K562 (cell line): Measurements from ENCODE around the gene PDLIM5. TPM values are rescaled to one million over a fixed set of nuclear protein-coding genes. Genes with fewer than 3 reads are reported as not detected.
A peak's percentile ranks its signal among the peaks of the same experiment; 100 is the strongest.

ENCODE experiments used
- ATAC-seq: fragments of 200-7000 bp; cut with Tn5 transposase; 3 replicates; pipeline ENCODE4 v1.9.1; 2020; ENCODE audit warnings: moderate library complexity
- BruUV-seq: library from RNA; stranded (reverse); fragments of 400-500 nt; replicated peaks from 2 replicates; lab custom pipeline; 2021; lab: Mats Ljungman, UMichigan
- CTCF ChIA-PET: fragments of 300-600 bp; formaldehyde crosslinking; extraction: SDS; loops from one replicate; lab custom pipeline; 2021; ENCODE audit warnings: low intra/inter-chr PET ratio; lab: Yijun Ruan, JAX
- POLR2A ChIA-PET: fragments of 300-600, 350-650 bp; sonication (Branson Sonifier 250); formaldehyde crosslinking; extraction: SDS; loops from one replicate; lab custom pipeline; 2021; ENCODE audit warnings: antibody characterized with exemption, inconsistent platforms; lab: Yijun Ruan, JAX
- DNase-seq, 4 experiments: peaks; one replicate each; pipeline versions ENCODE4 v3.0.0 to v3.0.0-alpha.2; 2011 to 2018; ENCODE audit warnings: low spot score in 3 of 4, mixed read lengths in 3 of 4; ENCODE audit errors: extremely low read depth in 1 of 4
- FAIRE-seq: peaks from 2 replicates; lab custom pipeline; 2011; peaks lifted over from hg19 to GRCh38; lab: Jason Lieb, UNC
- H2AFZ ChIP-seq: 2 replicates; pipeline ENCODE4 v1.6.0; 2011; ENCODE audit warnings: low read depth, low read length, control low read depth, inconsistent platforms
- H3K27ac ChIP-seq: fragments of 200-600 bp; 3 replicates; pipeline ENCODE4 v1.8.0; 2011; ENCODE audit warnings: low read depth, mild to moderate bottlenecking, control low read depth, inconsistent platforms, low read length, moderate library complexity, mixed read lengths; ENCODE audit errors: extremely low read depth
- H3K27me3 ChIP-seq, 2 experiments: fragments of 300-600 bp in 1 of 2; 2 replicates in 1 of 2; 3 replicates in 1 of 2; pipeline versions ENCODE4 v1.6.0 to v1.8.0; 2011; ENCODE audit warnings: inconsistent platforms in 2 of 2, low read length in 2 of 2, mild to moderate bottlenecking in 1 of 2, mixed read lengths in 1 of 2, moderate library complexity in 1 of 2; ENCODE audit not compliant: control insufficient read depth in 2 of 2, insufficient read depth in 2 of 2
- H3K36me3 ChIP-seq: fragments of 300-600 bp; 3 replicates; pipeline ENCODE4 v1.8.0; 2011; ENCODE audit warnings: mild to moderate bottlenecking, low read length, inconsistent platforms; ENCODE audit not compliant: control insufficient read depth, insufficient read depth
- H3K4me1 ChIP-seq, 2 experiments: fragments of 200-600 bp in 1 of 2; replicated peaks in 1 of 2; 2 replicates in 1 of 2; 3 replicates in 1 of 2; pipeline versions ENCODE4 v1.5.1 to v1.8.0; 2011; ENCODE audit warnings: inconsistent platforms in 2 of 2, low read length in 2 of 2, mild to moderate bottlenecking in 1 of 2, mixed read lengths in 1 of 2, moderate library complexity in 1 of 2; ENCODE audit not compliant: control insufficient read depth in 2 of 2, insufficient read depth in 2 of 2
- H3K4me2 ChIP-seq: 2 replicates; pipeline ENCODE4 v1.6.1; 2011; ENCODE audit warnings: low read length, control low read depth, inconsistent platforms, mixed read lengths; ENCODE audit not compliant: insufficient read depth
- H3K4me3 ChIP-seq: fragments of 200-600 bp; sonication (generic), shearing (Covaris generic); 2 replicates; pipeline ENCODE4 v1.5.1; 2016; ENCODE audit warnings: control low read depth, inconsistent platforms
- H3K79me2 ChIP-seq: fragments of 200-600 bp; 3 replicates; pipeline ENCODE4 v1.8.0; 2011; ENCODE audit warnings: low read length, inconsistent platforms; ENCODE audit not compliant: control insufficient read depth, insufficient read depth
- H3K9ac ChIP-seq, 2 experiments: 2 replicates each; pipeline versions ENCODE4 v1.6.0 to v1.6.1; 2011; ENCODE audit warnings: low read depth in 2 of 2, low read length in 2 of 2, control low read depth in 1 of 2, inconsistent platforms in 1 of 2, mild to moderate bottlenecking in 1 of 2, mixed read lengths in 1 of 2; ENCODE audit not compliant: insufficient read depth in 1 of 2
- H3K9me1 ChIP-seq: one replicate; pipeline ENCODE4 v1.6.0; 2011; ENCODE audit warnings: inconsistent platforms, mild to moderate bottlenecking, low read length, moderate library complexity; ENCODE audit not compliant: control insufficient read depth, insufficient read depth
- H3K9me3 ChIP-seq: replicated peaks from 2 replicates; pipeline ENCODE4 v1.5.1; 2011; ENCODE audit warnings: low read depth, low read length, inconsistent platforms; ENCODE audit not compliant: control insufficient read depth, insufficient read depth
- H4K20me1 ChIP-seq: replicated peaks from 2 replicates; pipeline ENCODE4 v1.6.1; 2011; ENCODE audit warnings: low read length, inconsistent platforms, mixed read lengths; ENCODE audit not compliant: control insufficient read depth, insufficient read depth
- ETS1 ChIP-seq: conservative IDR thresholded peaks from 2 replicates; pipeline ENCODE4 v1.6.1; 2011; ENCODE audit warnings: low read depth, mild to moderate bottlenecking, low read length; ENCODE audit not compliant: control insufficient read depth
- FUS ChIP-seq: fragments of 200-400 bp; formaldehyde crosslinking; optimal IDR thresholded peaks from 2 replicates; pipeline ENCODE3; 2017; ENCODE audit warnings: low read depth, low read length
- NFXL1 ChIP-seq: fragments of 450-650 bp; formaldehyde crosslinking; IDR thresholded peaks from 2 replicates; pipeline ENCODE4 v1.4.0; 2021; ENCODE audit warnings: mild to moderate bottlenecking
- PURB ChIP-seq: sonication (generic); formaldehyde crosslinking; IDR thresholded peaks from 2 replicates; pipeline ENCODE4 v1.9.0; 2021; ENCODE audit warnings: low read depth, mild to moderate bottlenecking, missing genetic modification reagents
- SIRT6 ChIP-seq: IDR thresholded peaks from one replicate; pipeline ENCODE4 v1.6.1; 2012; ENCODE audit warnings: low read depth, mild to moderate bottlenecking, control low read depth, inconsistent platforms, low read length, moderate library complexity
- TCFL5 ChIP-seq: fragments of 250-450 bp; sonication (Bioruptor Pico); conservative IDR thresholded peaks from 2 replicates; pipeline ENCODE4 v1.6.1; 2021; ENCODE audit warnings: mild to moderate bottlenecking, moderate library complexity, matching md5 sums
- XRCC3 ChIP-seq: fragments of 450-650 bp; IDR thresholded peaks from 2 replicates; pipeline ENCODE4 v1.6.1; 2017; ENCODE audit warnings: mild to moderate bottlenecking, moderate library complexity
- ZNF449 ChIP-seq: fragments of 250-450 bp; sonication (Bioruptor Pico); IDR thresholded peaks from 2 replicates; pipeline ENCODE4 v1.8.0; 2022; ENCODE audit warnings: moderate library complexity, mild to moderate bottlenecking, inconsistent platforms
- ZNF511 ChIP-seq: sonication (generic); formaldehyde crosslinking; IDR thresholded peaks from 2 replicates; pipeline ENCODE4 v1.8.0; 2022; ENCODE audit warnings: mild to moderate bottlenecking, missing genetic modification reagents
- ZNF778 ChIP-seq: fragments of 450-650 bp; formaldehyde crosslinking; IDR thresholded peaks from 2 replicates; pipeline ENCODE4 v1.4.0; 2020; ENCODE audit warnings: mild to moderate bottlenecking, moderate library complexity
- WGBS: fragments of 100-300 bp; shearing (Covaris generic); methylation state at CpG from one replicate; pipeline ENCODE4 v1.1.6; 2016; ENCODE audit warnings: low coverage, mixed read lengths; ENCODE audit not compliant: insufficient coverage; ENCODE audit errors: missing lambda C conversion rate; 5-methylcytosine and 5-hydroxymethylcytosine counted together
- in situ Hi-C: fragments of 300-500 bp; cut with MboI; formaldehyde crosslinking; loops from 4 replicates; pipeline ENCODE4 v1.15.0; 2018; ENCODE audit warnings: inconsistent platforms, mixed read lengths
- intact Hi-C: fragments of 100-400 bp; cut with micrococcal nuclease; formaldehyde crosslinking; loops from 2 replicates; pipeline ENCODE4 v1.14.2; 2022
- polyA plus RNA-seq, 8 experiments: library from polyadenylated mRNA; depleted of rRNA in 4 of 8; stranded (reverse) in 5 of 8; unstranded in 3 of 8; fragments of >200 nt; fragmentation: Nextera tagmentation in 2 of 8; fragmentation: Illumina TruSeq in 1 of 8; extraction: Ambion mirVana in 2 of 8; extraction: Trizol in 1 of 8; gene quantifications; 2 replicates each; pipeline versions ENCODE4 v1.2.1 to v1.2.3, GENCODE V29; 2011 to 2014; ENCODE audit warnings: inconsistent platforms in 1 of 8, missing spikeins in 1 of 8
- total RNA-seq, 7 experiments: library from RNA; depleted of rRNA in 6 of 7; stranded (reverse); fragments of >200 nt in 6 of 7; fragmentation: Illumina TruSeq in 2 of 7; extraction: Trizol in 2 of 7; gene quantifications; 2 replicates each; pipeline versions ENCODE4 v1.2.1 to v1.2.3, GENCODE V29; 2011 to 2021; ENCODE audit warnings: low replicate concordance in 1 of 7

PDLIM5 gene
- total and polyA plus RNA-seq, 9 of the 15 experiments (the other 6 are each of a cell fraction or from before 2014, with no cell fraction given) = 36.9 to 127 (median 62.5) TPM

GRCh38 chr4:94559351-94559806 is 107.6 kb downstream of the PDLIM5 start:
- 79% methylated on average over 3 of the region's 3 CpGs for WGBS
- Histone ChIP-seq H4K20me1 (no peaks in the 10 kb centered on the region), H3K4me3 (no peak overlapping the region), H3K79me2 (peaks cover 38% of the 10 kb centered on the region), H3K9me1 (no peaks in the 10 kb centered on the region), H3K36me3 (no peaks in the 10 kb centered on the region), H3K4me1 (peaks cover 3 to 19% of the 10 kb centered on the region in 2 experiments; a peak in 2 of 5 replicates), H3K9me3 (no peaks in the 10 kb centered on the region), H3K9ac (no peak overlapping the region), H3K27ac (no peak overlapping the region), H2AFZ (no peak overlapping the region), H3K4me2 (no peak overlapping the region), H3K27me3 (no peaks in the 10 kb centered on the region)
- BruUV-seq = no TSS peak
- intact Hi-C loops = no loop called here
- TF ChIP-seq FUS (no peak), PURB (no peak), ZNF511 (CRISPR knock-in tag) (no peak), SIRT6 (no peak), NFXL1 (CRISPR knock-in tag) (no peak), ZNF449 (no peak), ETS1 (no peak), XRCC3 (no peak), TCFL5 (CRISPR knock-in tag) (no peak), ZNF778 (no peak)
- no peak for DNase-seq
- peak; percentile 28; the same call in 2 of the 3 replicates for ATAC-seq
- FAIRE-seq = no peak
- POLR2A ChIA-PET = no interaction called here
- CTCF ChIA-PET = no interaction called here
- in situ Hi-C loops = no loop called here
